Skin of body (tissue), 2 donors: ENCODE data around the gene TNKS1BP1. TPM values are rescaled to one million over a fixed set of nuclear protein-coding genes. Genes with fewer than 3 reads are reported as not detected.
A peak's percentile ranks its signal among the peaks of the same experiment; 100 is the strongest.
"Not testable (repeated sequence)": the region's sequence is repeated elsewhere in the genome, so short reads cannot be mapped to it uniquely, and the experiment has no call there.

ENCODE experiments used
- DNase-seq: peaks from one replicate; lab custom pipeline; 2025; lab: John Stamatoyannopoulos, UW
- total RNA-seq: library from RNA; depleted of rRNA; stranded (reverse); fragments of >200 nt; gene quantifications from one replicate; pipeline ENCODE4 v1.2.3, GENCODE V29; 2014

TNKS1BP1 gene
- total RNA-seq, 1 donor from 2014 or later: 81.0 TPM

- DNase-seq: no peak
Measured at GRCh38 chr11:57294225-57295131, 30.3 kb downstream of the TNKS1BP1 start.

- no peak for DNase-seq
Measured at GRCh38 chr11:57290288-57290687, 34.5 kb downstream of the TNKS1BP1 start.

- DNase-seq: no peak
Measured at GRCh38 chr11:57288771-57289579, 35.8 kb downstream of the TNKS1BP1 start.

- no peak for DNase-seq
Measured at GRCh38 chr11:57287884-57288283, 36.9 kb downstream of the TNKS1BP1 start.

- DNase-seq: no peak
Measured at GRCh38 chr11:57283231-57283990, 41.3 kb downstream of the TNKS1BP1 start.

- DNase-seq: not testable (repeated sequence)
Measured at GRCh38 chr11:57281546-57281945, 43.2 kb downstream of the TNKS1BP1 start.

- peak; percentile 26 for DNase-seq
Measured at GRCh38 chr11:57279116-57279515, 45.6 kb downstream of the TNKS1BP1 start.

GRCh38 chr11:57278721-57279095 lies 46.0 kb downstream of the TNKS1BP1 start:
- DNase-seq: no peak

- peak; percentile 61 for DNase-seq
Measured at GRCh38 chr11:57277845-57278720, 46.7 kb downstream of the TNKS1BP1 start.

- DNase-seq: no peak
Measured at GRCh38 chr11:57276971-57277675, 47.6 kb downstream of the TNKS1BP1 start.

- no peak for DNase-seq
Measured at GRCh38 chr11:57276169-57276970, 48.4 kb downstream of the TNKS1BP1 start.

GRCh38 chr11:57275582-57275981 lies 49.2 kb downstream of the TNKS1BP1 start:
- DNase-seq: no peak

GRCh38 chr11:57274904-57275498 lies 49.8 kb downstream of the TNKS1BP1 start:
- no peak for DNase-seq

- DNase-seq: no peak
Measured at GRCh38 chr11:57273448-57274058, 51.2 kb downstream of the TNKS1BP1 start.

GRCh38 chr11:57269571-57270021 lies 55.2 kb downstream of the TNKS1BP1 start:
- DNase-seq: no peak

GRCh38 chr11:57266157-57266556 lies 58.6 kb downstream of the TNKS1BP1 start:
- no peak for DNase-seq

- DNase-seq: no peak
Measured at GRCh38 chr11:57263351-57263750, 61.4 kb downstream of the TNKS1BP1 start.

GRCh38 chr11:57262157-57262556 lies 62.6 kb downstream of the TNKS1BP1 start:
- no peak for DNase-seq
